ENCODE results near the gene IGF2. TPM values are rescaled to one million over a fixed set of nuclear protein-coding genes. Genes with fewer than 3 reads are reported as not detected.

IGF2 gene
- total RNA-seq, 6 donors from 2014 or later, result 7.0 to 24.4 (median 8.4) TPM; not detected in 1

GRCh38 chr11:2102883-2103213 is 36.3 kb downstream of the IGF2 start:
- Histone ChIP-seq H3K36me3 (no peaks in the 10 kb centered on the region), H3K9me3 (no peaks in the 10 kb centered on the region), H3K27me3 (no peaks in the 10 kb centered on the region), H3K4me1 (peaks cover 30 to 47% (median 40%) of the 10 kb centered on the region in 4 donors), H3K27ac (peak overlapping the region in 3 of 4 donors; percentile 21 to 71 (median 30)), H3K4me3 (no peak overlapping the region)
- ATAC-seq (ENCODE audit: low FRiP score in 2 of 2) (no peak), DNase-seq (no peak)
- TF ChIP-seq POLR2A (IDR thresholded peaks at IDR 0.05) (no peak), CTCF (IDR thresholded peaks at IDR 0.05) (no peak), EP300 (IDR thresholded peaks at IDR 0.05) (no peak), POLR2AphosphoS5 (IDR thresholded peaks at IDR 0.05) (no peak)
- WGBS, 2 donors, result 59 to 63% methylated on average over 2 of the region's 2 CpGs

- H3K4me3 ChIP-seq, result no peak overlapping the region
- no peak for DNase-seq
- H3K27me3 ChIP-seq, result no peaks in the 10 kb centered on the region
- WGBS, 2 donors, result 59 to 65% methylated on average over 8 of the region's 8 CpGs
- H3K9me3 ChIP-seq, result no peaks in the 10 kb centered on the region
- H3K36me3 ChIP-seq, result no peaks in the 10 kb centered on the region
- peaks cover 35 to 51% (median 46%) of the 10 kb centered on the region in 4 donors for H3K4me1 ChIP-seq
- H3K27ac ChIP-seq, result peak overlapping the region in 3 of 4 donors; percentile 21 to 71 (median 30)
- TF ChIP-seq POLR2A (IDR thresholded peaks at IDR 0.05), result no peak
- TF ChIP-seq CTCF (IDR thresholded peaks at IDR 0.05), result no peak
- TF ChIP-seq POLR2AphosphoS5 (IDR thresholded peaks at IDR 0.05), result peak in 1 of 2 donors; percentile 43
- ATAC-seq (ENCODE audit: low FRiP score in 2 of 2), result no peak
These were observed 36.9 kb downstream of the IGF2 start for GRCh38 chr11:2102132-2102882.

GRCh38 chr11:2101171-2101675 is 38.0 kb downstream of the IGF2 start:
- Histone ChIP-seq H3K27me3 (no peaks in the 10 kb centered on the region), H3K4me1 (peaks cover 43 to 60% (median 54%) of the 10 kb centered on the region in 4 donors), H3K9me3 (no peaks in the 10 kb centered on the region), H3K36me3 (no peaks in the 10 kb centered on the region), H3K27ac (peak overlapping the region in 2 of 4 donors; percentile 35), H3K4me3 (no peak overlapping the region)
- TF ChIP-seq EP300 (IDR thresholded peaks at IDR 0.05), result no peak
- DNase-seq (peak in 1 of 2 donors; percentile 15), ATAC-seq (ENCODE audit: low FRiP score in 2 of 2) (no peak)
- 90 to 94% methylated on average over 6 to 9 of the region's 10 CpGs for WGBS, 2 donors

GRCh38 chr11:2100361-2101170 is 38.6 kb downstream of the IGF2 start:
- Histone ChIP-seq H3K4me1 (peaks cover 43 to 62% (median 54%) of the 10 kb centered on the region in 4 donors), H3K36me3 (no peaks in the 10 kb centered on the region), H3K9me3 (no peaks in the 10 kb centered on the region), H3K27ac (peak overlapping the region in 3 of 4 donors; percentile 35 to 56 (median 35)), H3K4me3 (no peak overlapping the region), H3K27me3 (no peaks in the 10 kb centered on the region)
- ATAC-seq (ENCODE audit: low FRiP score in 2 of 2) (no peak), DNase-seq (peak; percentile 39 to 80)
- peak in 1 of 2 donors; percentile 19 for TF ChIP-seq POLR2AphosphoS5 (IDR thresholded peaks at IDR 0.05)
- no peak for TF ChIP-seq EP300 (IDR thresholded peaks at IDR 0.05)
- 62 to 89% methylated on average over 3 to 17 of the region's 25 CpGs for WGBS, 2 donors

- Histone ChIP-seq H3K4me1 (peaks cover 43 to 62% (median 54%) of the 10 kb centered on the region in 4 donors), H3K4me3 (no peak overlapping the region), H3K36me3 (no peaks in the 10 kb centered on the region), H3K27me3 (no peaks in the 10 kb centered on the region), H3K9me3 (no peaks in the 10 kb centered on the region), H3K27ac (peak overlapping the region in 3 of 4 donors; percentile 35 to 56 (median 35))
- peak; percentile 65 to 86 for DNase-seq
- peak in 1 of 2 donors; percentile 42 for ATAC-seq (ENCODE audit: low FRiP score in 2 of 2)
- 61 to 70% methylated on average over 10 to 15 of the region's 20 CpGs for WGBS, 2 donors
- TF ChIP-seq POLR2AphosphoS5 (IDR thresholded peaks at IDR 0.05) (no peak), CTCF (IDR thresholded peaks at IDR 0.05) (peak in 4 of 6 experiments; percentile 22 to 46 (median 34)), POLR2A (IDR thresholded peaks at IDR 0.05) (no peak)
These were observed 39.5 kb downstream of the IGF2 start for GRCh38 chr11:2099516-2100349.
